ENCODE results near the gene IPO9.
"Not testable (repeated sequence)": the region's sequence is repeated elsewhere in the genome, so short reads cannot be mapped to it uniquely, and the experiment has no call there.

The IPO9 gene

GRCh38 chr1:201851949-201852348, 23.0 kb downstream of the IPO9 start:
- Histone ChIP-seq H4K91ac (ENCODE audit: low read length) (no peak overlapping the region), H3K23ac (ENCODE audit: low read length in 2 of 2) (no peak overlapping the region), H3K9me3 (ENCODE audit: control insufficient read depth, low read length) (no peaks in the 10 kb centered on the region), H3K4me1 (ENCODE audit: control insufficient read depth, insufficient read depth, low read depth, low read length) (peaks cover 1% of the 10 kb centered on the region), H3K27ac (ENCODE audit: low read length, poor library complexity, severe bottlenecking) (no peak overlapping the region), H2AFZ (ENCODE audit: low read depth, low read length) (no peak overlapping the region), H3K4me2 (ENCODE audit: low read length, poor library complexity, severe bottlenecking) (no peak overlapping the region), H2BK120ac (ENCODE audit: low read depth, low read length) (no peak overlapping the region), H4K8ac (ENCODE audit: low read length) (no peak overlapping the region), H2BK12ac (ENCODE audit: low read length in 2 of 2) (no peak overlapping the region), H3K4me3 (ENCODE audit: insufficient read depth in 1 of 2, low read depth in 1 of 2, low read length in 2 of 2) (no peak overlapping the region), H2BK15ac (ENCODE audit: low read depth, poor library complexity, severe bottlenecking) (no peak overlapping the region), H3K27me3 (ENCODE audit: control insufficient read depth in 1 of 2, insufficient read depth in 1 of 2, low read length in 2 of 2) (no peaks in the 10 kb centered on the region), H2BK5ac (ENCODE audit: low read depth, low read length, poor library complexity, severe bottlenecking) (no peak overlapping the region), H3K79me1 (replicated peaks; ENCODE audit: low read length, poor library complexity, severe bottlenecking) (peaks cover 18% of the 10 kb centered on the region), H2AK5ac (ENCODE audit: low read length, severe bottlenecking) (no peak overlapping the region), H3K9ac (ENCODE audit: low read length) (no peak overlapping the region), H3K14ac (ENCODE audit: low read length in 2 of 2) (no peak overlapping the region), H3K36me3 (ENCODE audit: control insufficient read depth in 1 of 2, insufficient read depth in 2 of 2, low read depth in 1 of 2, low read length in 2 of 2) (peaks cover 23 to 87% of the 10 kb centered on the region in 2 experiments), H3K4ac (ENCODE audit: low read depth in 1 of 2, low read length in 2 of 2) (no peak overlapping the region), H3K18ac (ENCODE audit: low read depth in 1 of 2, low read length in 2 of 2) (no peak overlapping the region)
- DNase-seq, result no peak
- 100% methylated on average over 1 of the region's 1 CpG for WGBS

DNA sequence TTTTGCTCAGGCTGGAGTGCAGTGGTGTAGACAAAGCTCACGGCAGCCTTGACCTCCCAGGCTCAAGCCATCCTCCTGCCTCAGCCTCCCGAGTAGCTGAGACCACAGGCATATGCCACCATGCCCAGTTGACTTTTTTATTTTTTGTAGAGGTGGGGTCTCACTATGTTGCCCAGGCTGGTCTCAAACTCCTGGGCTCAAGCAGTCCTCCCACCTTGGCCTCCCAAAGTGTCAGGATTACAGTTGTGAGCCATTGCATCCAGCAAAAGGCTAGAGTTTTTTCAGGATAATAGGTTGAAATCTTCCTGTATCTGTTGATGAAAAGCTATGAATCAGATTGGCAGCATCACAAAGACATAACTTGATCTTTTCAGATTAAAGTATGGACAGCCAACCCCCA, 27.8 kb downstream of the IPO9 start:
- H3K4me3 ChIP-seq (ENCODE audit: insufficient read depth in 1 of 2, low read depth in 1 of 2, low read length in 2 of 2); H3K27ac ChIP-seq (ENCODE audit: low read length, poor library complexity, severe bottlenecking); H3K18ac ChIP-seq (ENCODE audit: low read depth in 1 of 2, low read length in 2 of 2); H3K4me1 ChIP-seq (ENCODE audit: control insufficient read depth, insufficient read depth, low read depth, low read length); H3K9me3 ChIP-seq (ENCODE audit: control insufficient read depth, low read length); H3K27me3 ChIP-seq (ENCODE audit: control insufficient read depth in 1 of 2, insufficient read depth in 1 of 2, low read length in 2 of 2); H3K23ac ChIP-seq (ENCODE audit: low read length in 2 of 2); H3K14ac ChIP-seq (ENCODE audit: low read length in 2 of 2); H2BK120ac ChIP-seq (ENCODE audit: low read depth, low read length); H2BK12ac ChIP-seq (ENCODE audit: low read length in 2 of 2); H4K8ac ChIP-seq (ENCODE audit: low read length); H3K9ac ChIP-seq (ENCODE audit: low read length); H2AK5ac ChIP-seq (ENCODE audit: low read length, severe bottlenecking); H4K91ac ChIP-seq (ENCODE audit: low read length); H2BK5ac ChIP-seq (ENCODE audit: low read depth, low read length, poor library complexity, severe bottlenecking); H3K4me2 ChIP-seq (ENCODE audit: low read length, poor library complexity, severe bottlenecking); H2AFZ ChIP-seq (ENCODE audit: low read depth, low read length); DNase-seq; H3K4ac ChIP-seq (ENCODE audit: low read depth in 1 of 2, low read length in 2 of 2); H2BK15ac ChIP-seq (ENCODE audit: low read depth, poor library complexity, severe bottlenecking): not testable (repeated sequence)
- Histone ChIP-seq H3K79me1 (replicated peaks; ENCODE audit: low read length, poor library complexity, severe bottlenecking) (peaks cover 14% of the 10 kb centered on the region), H3K36me3 (ENCODE audit: control insufficient read depth in 1 of 2, insufficient read depth in 2 of 2, low read depth in 1 of 2, low read length in 2 of 2) (peaks cover 27 to 97% of the 10 kb centered on the region in 2 experiments)
- WGBS, result 100% methylated on average over 1 of the region's 2 CpGs

DNA sequence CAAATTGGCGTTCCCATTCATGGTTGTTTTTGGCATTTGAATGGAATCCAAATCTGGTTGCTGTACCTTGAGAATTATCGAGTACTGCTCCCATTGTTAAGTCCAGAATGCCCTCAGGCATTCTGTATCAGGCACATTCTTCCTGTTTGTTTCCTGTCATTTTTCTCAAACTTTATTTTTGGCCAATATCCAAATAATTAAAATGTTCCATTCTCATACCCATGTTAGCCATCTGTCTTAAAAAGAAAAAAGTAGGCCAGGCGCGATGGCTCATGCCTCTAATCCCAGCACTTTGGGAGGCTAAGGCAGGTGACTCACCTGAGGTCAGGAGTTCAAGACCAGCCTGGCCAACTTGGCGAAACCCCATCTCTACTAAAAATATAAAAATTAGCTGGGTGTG, 30.5 kb downstream of the IPO9 start:
- Histone ChIP-seq H3K79me1 (replicated peaks; ENCODE audit: low read length, poor library complexity, severe bottlenecking) (peaks cover 8% of the 10 kb centered on the region), H3K4me3 (ENCODE audit: insufficient read depth in 1 of 2, low read depth in 1 of 2, low read length in 2 of 2) (no peak overlapping the region), H3K27me3 (ENCODE audit: control insufficient read depth in 1 of 2, insufficient read depth in 1 of 2, low read length in 2 of 2) (no peaks in the 10 kb centered on the region), H3K36me3 (ENCODE audit: control insufficient read depth in 1 of 2, insufficient read depth in 2 of 2, low read depth in 1 of 2, low read length in 2 of 2) (peaks cover 28 to 87% of the 10 kb centered on the region in 2 experiments), H2BK120ac (ENCODE audit: low read depth, low read length) (no peak overlapping the region), H3K18ac (ENCODE audit: low read depth in 1 of 2, low read length in 2 of 2) (no peak overlapping the region), H2BK12ac (ENCODE audit: low read length in 2 of 2) (no peak overlapping the region), H3K23ac (ENCODE audit: low read length in 2 of 2) (no peak overlapping the region), H3K4me2 (ENCODE audit: low read length, poor library complexity, severe bottlenecking) (no peak overlapping the region), H3K14ac (ENCODE audit: low read length in 2 of 2) (no peak overlapping the region), H3K9me3 (ENCODE audit: control insufficient read depth, low read length) (no peaks in the 10 kb centered on the region), H2BK5ac (ENCODE audit: low read depth, low read length, poor library complexity, severe bottlenecking) (no peak overlapping the region), H2AK5ac (ENCODE audit: low read length, severe bottlenecking) (no peak overlapping the region), H3K4me1 (ENCODE audit: control insufficient read depth, insufficient read depth, low read depth, low read length) (no peaks in the 10 kb centered on the region), H2BK15ac (ENCODE audit: low read depth, poor library complexity, severe bottlenecking) (no peak overlapping the region), H3K4ac (ENCODE audit: low read depth in 1 of 2, low read length in 2 of 2) (no peak overlapping the region), H3K9ac (ENCODE audit: low read length) (no peak overlapping the region), H2AFZ (ENCODE audit: low read depth, low read length) (no peak overlapping the region), H3K27ac (ENCODE audit: low read length, poor library complexity, severe bottlenecking) (no peak overlapping the region), H4K91ac (ENCODE audit: low read length) (no peak overlapping the region), H4K8ac (ENCODE audit: low read length) (no peak overlapping the region)
- DNase-seq, result no peak
- WGBS, result 98% methylated on average over 4 of the region's 5 CpGs

DNA sequence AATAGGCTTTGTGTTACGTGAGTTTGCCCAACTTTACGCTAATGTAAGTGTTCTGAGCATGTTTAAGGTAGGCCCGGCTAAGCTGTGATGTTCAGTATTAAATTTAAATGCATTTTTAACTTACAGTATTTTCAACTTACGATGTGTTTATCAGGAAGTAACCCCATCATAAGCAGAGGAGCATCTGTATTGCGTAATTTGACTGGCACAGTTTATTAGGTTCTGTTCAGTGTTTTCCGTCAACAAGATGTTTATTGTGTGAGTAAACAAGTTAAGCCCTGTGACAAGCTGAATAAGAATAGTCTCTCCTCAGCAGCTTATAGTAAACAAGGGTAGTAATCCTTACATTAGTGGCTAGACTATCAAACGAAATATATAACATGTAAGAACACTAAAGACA, 32.5 kb downstream of the IPO9 start:
- Histone ChIP-seq H3K79me1 (replicated peaks; ENCODE audit: low read length, poor library complexity, severe bottlenecking) (peaks cover 9% of the 10 kb centered on the region), H2BK15ac (ENCODE audit: low read depth, poor library complexity, severe bottlenecking) (no peak overlapping the region), H3K14ac (ENCODE audit: low read length in 2 of 2) (no peak overlapping the region), H2BK12ac (ENCODE audit: low read length in 2 of 2) (no peak overlapping the region), H3K9ac (ENCODE audit: low read length) (no peak overlapping the region), H2BK120ac (ENCODE audit: low read depth, low read length) (no peak overlapping the region), H3K4me3 (ENCODE audit: insufficient read depth in 1 of 2, low read depth in 1 of 2, low read length in 2 of 2) (no peak overlapping the region), H2AFZ (ENCODE audit: low read depth, low read length) (no peak overlapping the region), H3K36me3 (ENCODE audit: control insufficient read depth in 1 of 2, insufficient read depth in 2 of 2, low read depth in 1 of 2, low read length in 2 of 2) (peaks cover 24 to 84% of the 10 kb centered on the region in 2 experiments), H3K27me3 (ENCODE audit: control insufficient read depth in 1 of 2, insufficient read depth in 1 of 2, low read length in 2 of 2) (no peaks in the 10 kb centered on the region), H4K91ac (ENCODE audit: low read length) (no peak overlapping the region), H3K23ac (ENCODE audit: low read length in 2 of 2) (no peak overlapping the region), H2AK5ac (ENCODE audit: low read length, severe bottlenecking) (no peak overlapping the region), H3K4me2 (ENCODE audit: low read length, poor library complexity, severe bottlenecking) (no peak overlapping the region), H2BK5ac (ENCODE audit: low read depth, low read length, poor library complexity, severe bottlenecking) (no peak overlapping the region), H3K4me1 (ENCODE audit: control insufficient read depth, insufficient read depth, low read depth, low read length) (no peaks in the 10 kb centered on the region), H3K4ac (ENCODE audit: low read depth in 1 of 2, low read length in 2 of 2) (no peak overlapping the region), H3K18ac (ENCODE audit: low read depth in 1 of 2, low read length in 2 of 2) (no peak overlapping the region), H4K8ac (ENCODE audit: low read length) (no peak overlapping the region), H3K27ac (ENCODE audit: low read length, poor library complexity, severe bottlenecking) (no peak overlapping the region), H3K9me3 (ENCODE audit: control insufficient read depth, low read length) (no peaks in the 10 kb centered on the region)
- peak; percentile 72 for DNase-seq
- 81% methylated on average over 2 of the region's 7 CpGs for WGBS
